Measurements from ENCODE around the gene TMEM252. TPM values are rescaled to one million over a fixed set of nuclear protein-coding genes. Genes with fewer than 3 reads are reported as not detected.

Gene TMEM252
- not detected in 5 replicates for total RNA-seq (2022; extraction: Qiagen RNA extraction; ENCODE audit: low read depth)

DNA sequence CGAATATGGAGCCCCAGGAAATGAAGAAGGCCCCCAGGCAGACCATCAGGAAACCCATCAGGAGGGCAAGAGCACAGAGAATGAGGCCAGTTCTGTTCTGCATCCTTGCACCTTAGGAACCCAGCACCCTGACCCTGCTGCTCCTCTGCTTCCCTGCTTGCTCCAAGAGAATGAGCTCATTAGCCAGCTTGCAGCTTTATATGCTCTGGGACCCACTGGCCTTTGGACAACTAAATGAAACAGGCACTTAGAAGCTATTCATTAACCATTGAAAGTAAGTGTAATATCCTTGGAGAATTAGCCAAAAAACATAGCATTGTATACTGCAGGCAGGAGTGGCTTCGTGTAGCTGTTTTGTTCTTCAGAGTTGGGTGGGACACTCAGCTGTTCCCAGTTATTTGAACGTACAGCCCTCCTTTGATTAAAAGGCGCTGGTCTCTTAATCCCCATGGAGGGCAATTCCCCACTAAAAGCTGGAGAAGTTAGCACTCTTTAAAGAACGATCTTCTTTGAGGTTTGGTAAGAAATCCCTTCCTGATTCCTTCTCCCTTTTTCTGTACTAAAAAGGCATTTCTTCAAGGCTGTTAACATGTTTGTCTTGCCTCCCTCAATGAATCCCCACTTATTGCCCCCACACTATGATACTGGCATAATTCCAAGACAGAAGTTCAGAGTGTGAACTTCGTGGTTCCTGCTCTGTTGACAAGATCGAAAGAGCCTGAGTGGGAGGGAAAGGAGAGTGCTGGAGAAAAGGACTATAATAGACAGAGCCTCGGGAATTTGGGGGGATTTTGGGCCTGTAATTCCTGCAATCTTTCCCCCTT lies at the start of gene TMEM252:
TSS of gene TMEM252 (minus strand) at position 172 of the 824 bp plus-strand sequence. CDS start at position 103, 69 bp downstream.

Other genes with a start within 250 kb of the TMEM252 start
- gene FOXD4L3, start 238.0 kb downstream of the TMEM252 start, total RNA-seq (2022; extraction: Qiagen RNA extraction; ENCODE audit: low read depth): 0.08 to 0.18 TPM (median 0.08 TPM) in 3 of 5 replicates, not detected in the others
- not detected in 5 replicates for gene PGM5, start 184.3 kb downstream of the TMEM252 start, total RNA-seq (2022; extraction: Qiagen RNA extraction; ENCODE audit: low read depth)
- 0.10 TPM in 1 of 5 replicates, not detected in the others for gene PIP5K1B, start 164.4 kb upstream of the TMEM252 start, total RNA-seq (2022; extraction: Qiagen RNA extraction; ENCODE audit: low read depth)